ENCODE data around the gene PRKACB. TPM values are rescaled to one million over a fixed set of nuclear protein-coding genes. Genes with fewer than 3 reads are reported as not detected.
"Not testable (repeated sequence)": the region's sequence is repeated elsewhere in the genome, so short reads cannot be mapped to it uniquely, and the experiment has no call there.

PRKACB gene
- total RNA-seq, 3 donors from 2014 or later (not counting 1 experiment from before 2014, with no cell fraction given) = 111 to 148 (median 140) TPM

DNA sequence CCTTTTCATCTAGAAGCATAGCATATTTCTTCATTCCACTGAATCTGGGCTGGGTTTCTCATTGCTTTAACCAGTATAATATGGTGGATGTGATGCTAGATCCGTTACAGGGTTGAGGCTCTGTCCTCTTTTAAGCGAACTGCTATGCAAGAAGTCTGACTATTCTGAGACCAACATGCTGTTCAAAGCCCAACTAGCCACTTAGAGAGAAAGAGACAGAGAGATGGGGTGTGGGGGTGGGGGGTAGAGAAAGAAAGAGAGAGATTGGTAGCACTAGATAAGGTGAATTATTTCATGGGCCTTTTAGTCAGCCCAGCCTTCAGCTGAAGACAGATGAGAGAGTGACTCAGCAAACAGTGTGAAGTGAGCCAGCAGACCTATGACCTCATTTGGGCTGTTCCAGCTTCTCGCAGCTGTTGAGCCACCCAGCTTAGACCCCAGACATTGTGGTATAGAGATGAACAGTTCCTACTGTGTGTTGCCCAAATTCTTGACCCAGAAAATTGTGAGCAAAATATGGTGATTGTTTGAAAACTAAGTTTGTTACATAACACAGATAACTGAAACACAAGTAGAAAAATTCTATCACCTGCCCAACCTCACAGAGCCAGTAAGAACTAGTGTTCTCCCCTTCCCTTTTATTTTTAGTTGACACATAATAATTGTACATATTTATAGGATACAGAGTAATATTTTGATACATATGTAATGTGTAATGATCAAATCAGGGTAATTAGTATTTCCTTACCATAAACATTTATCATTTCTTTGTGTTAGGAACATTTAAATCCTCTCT lies 40.7 kb upstream of the PRKACB start:
- H3K27ac ChIP-seq (ENCODE audit: low read length) = no peak overlapping the region
- 74% methylated on average over 3 of the region's 3 CpGs for WGBS (ENCODE audit: insufficient coverage)
- ATAC-seq (peak; percentile 73 to 98 (median 74)), DNase-seq (no peak)
- intact Hi-C loops (cut with micrococcal nuclease) = no loop called here
- H3K4me1 ChIP-seq (ENCODE audit: control insufficient read depth, insufficient read depth, low read length) = no peaks in the 10 kb centered on the region
- no peaks in the 10 kb centered on the region for H3K36me3 ChIP-seq (ENCODE audit: control insufficient read depth, insufficient read depth, low read length)
- H3K27me3 Mint-ChIP-seq (ENCODE audit: low read depth in 2 of 2) = no peaks in the 10 kb centered on the region
- no peak for TF ChIP-seq CTCF (IDR thresholded peaks at IDR 0.05)
- no peak overlapping the region for H3K4me3 Mint-ChIP-seq
- H3K27ac Mint-ChIP-seq = peak overlapping the region in 1 of 2 donors; percentile 29
- no peaks in the 10 kb centered on the region for H3K9me3 Mint-ChIP-seq
- H3K4me1 Mint-ChIP-seq = peaks cover 0 to 11% of the 10 kb centered on the region in 2 donors
- no peaks in the 10 kb centered on the region for H3K27me3 ChIP-seq (ENCODE audit: control insufficient read depth, insufficient read depth, low read length)
- H3K4me3 ChIP-seq (ENCODE audit: low read length) = no peak overlapping the region
- no peaks in the 10 kb centered on the region for H3K36me3 Mint-ChIP-seq
- no peaks in the 10 kb centered on the region for H3K9me3 ChIP-seq (ENCODE audit: control insufficient read depth, insufficient read depth, low read length)

DNA sequence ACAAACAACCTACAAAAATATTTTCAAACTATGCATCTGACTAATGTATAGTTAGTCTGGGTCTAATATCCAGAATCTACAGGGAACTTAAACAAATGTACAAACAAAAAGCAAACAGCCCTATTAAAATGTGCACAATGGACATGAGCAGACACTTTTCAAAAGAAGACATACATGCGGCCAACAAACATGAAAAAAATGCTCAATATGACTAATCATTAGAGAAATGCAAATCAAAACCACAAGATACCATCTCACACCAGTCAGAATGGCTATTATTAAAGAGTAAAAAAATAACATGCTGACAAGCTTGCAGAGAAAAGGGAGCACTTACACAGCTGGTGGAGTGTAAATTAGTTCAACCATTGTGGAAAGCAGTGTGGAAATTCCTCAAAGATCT lies 36.5 kb upstream of the PRKACB start:
- H3K27ac ChIP-seq (ENCODE audit: low read length); H3K4me1 ChIP-seq (ENCODE audit: control insufficient read depth, insufficient read depth, low read length); H3K9me3 Mint-ChIP-seq; H3K4me3 Mint-ChIP-seq; ATAC-seq; H3K27ac Mint-ChIP-seq; H3K27me3 Mint-ChIP-seq (ENCODE audit: low read depth in 2 of 2); H3K36me3 Mint-ChIP-seq; H3K27me3 ChIP-seq (ENCODE audit: control insufficient read depth, insufficient read depth, low read length); H3K4me3 ChIP-seq (ENCODE audit: low read length); H3K9me3 ChIP-seq (ENCODE audit: control insufficient read depth, insufficient read depth, low read length); intact Hi-C loops (cut with micrococcal nuclease); DNase-seq; H3K36me3 ChIP-seq (ENCODE audit: control insufficient read depth, insufficient read depth, low read length): not testable (repeated sequence)
- WGBS (ENCODE audit: insufficient coverage) = 70% methylated on average over 1 of the region's 1 CpG
- H3K4me1 Mint-ChIP-seq = peaks cover 0 to 16% of the 10 kb centered on the region in 2 donors

DNA sequence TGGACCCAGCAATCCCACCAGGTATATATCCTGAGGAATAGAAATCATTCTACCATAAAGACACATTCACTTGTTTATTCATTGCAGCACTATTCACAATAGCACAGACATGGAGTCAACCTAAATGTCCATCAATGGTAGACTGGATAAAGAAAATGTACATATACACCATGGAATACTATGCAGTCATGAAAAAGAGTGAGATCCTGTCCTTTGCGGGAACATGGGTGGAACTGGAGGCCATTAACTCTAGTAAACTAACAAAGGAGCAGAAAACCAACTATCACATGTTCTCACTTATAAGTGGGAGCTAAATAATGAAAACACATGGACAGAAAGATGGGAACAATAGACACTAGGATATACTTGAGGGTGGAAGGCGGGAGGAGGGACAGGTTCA lies 36.1 kb upstream of the PRKACB start:
- DNase-seq = no peak
- no peak overlapping the region for H3K27ac Mint-ChIP-seq
- peaks cover 0 to 15% of the 10 kb centered on the region in 2 donors for H3K4me1 Mint-ChIP-seq
- H3K9me3 ChIP-seq (ENCODE audit: control insufficient read depth, insufficient read depth, low read length) = no peaks in the 10 kb centered on the region
- H3K27me3 Mint-ChIP-seq (ENCODE audit: low read depth in 2 of 2) = no peaks in the 10 kb centered on the region
- ATAC-seq = no peak
- H3K9me3 Mint-ChIP-seq = no peaks in the 10 kb centered on the region
- no CpG with 5 or more reads among the region's 2 CpGs for WGBS (ENCODE audit: insufficient coverage)
- H3K36me3 Mint-ChIP-seq = no peaks in the 10 kb centered on the region
- H3K4me3 Mint-ChIP-seq = no peak overlapping the region
- H3K4me1 ChIP-seq (ENCODE audit: control insufficient read depth, insufficient read depth, low read length) = no peaks in the 10 kb centered on the region
- no peak for TF ChIP-seq CTCF (IDR thresholded peaks at IDR 0.05)
- H3K27me3 ChIP-seq (ENCODE audit: control insufficient read depth, insufficient read depth, low read length) = no peaks in the 10 kb centered on the region
- intact Hi-C loops (cut with micrococcal nuclease) = no loop called here
- no peak overlapping the region for H3K27ac ChIP-seq (ENCODE audit: low read length)
- no peak overlapping the region for H3K4me3 ChIP-seq (ENCODE audit: low read length)
- no peaks in the 10 kb centered on the region for H3K36me3 ChIP-seq (ENCODE audit: control insufficient read depth, insufficient read depth, low read length)

DNA sequence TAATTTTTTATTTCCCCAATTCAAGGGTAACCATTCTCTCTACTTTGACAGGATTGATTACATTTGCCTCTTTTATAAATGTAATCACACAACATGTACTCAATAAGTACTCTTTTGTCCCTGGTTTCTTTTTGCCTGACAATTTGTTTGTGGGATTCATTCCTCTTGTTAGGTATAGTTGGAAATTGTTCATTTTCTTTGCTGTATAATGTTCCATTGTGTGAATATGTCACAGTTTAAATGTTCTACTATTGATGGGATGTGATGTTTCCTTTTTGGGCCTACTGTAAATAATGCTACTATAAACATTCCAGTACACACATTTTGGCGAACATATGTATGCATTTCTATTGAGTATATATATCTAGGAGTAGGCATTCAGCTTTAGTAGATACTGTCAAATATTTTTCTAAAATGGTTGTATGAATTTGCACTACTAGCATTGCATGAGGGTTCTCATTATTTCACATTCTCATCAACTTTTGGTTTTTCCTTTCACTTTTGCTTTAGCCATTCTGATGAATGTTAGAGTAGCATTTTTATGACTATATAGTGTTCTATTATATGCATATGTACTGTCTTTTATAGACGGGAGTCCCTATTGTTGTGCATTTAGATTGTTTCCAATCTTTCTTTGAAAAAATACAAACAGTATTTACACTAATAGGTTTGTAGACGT lies 35.0 kb upstream of the PRKACB start:
- DNase-seq (no peak), ATAC-seq (no peak)
- Mint-ChIP-seq H3K9me3 (no peaks in the 10 kb centered on the region), H3K27ac (no peak overlapping the region), H3K4me1 (peaks cover 0 to 6% of the 10 kb centered on the region in 2 donors), H3K36me3 (no peaks in the 10 kb centered on the region), H3K27me3 (ENCODE audit: low read depth in 2 of 2) (no peaks in the 10 kb centered on the region), H3K4me3 (no peak overlapping the region)
- intact Hi-C loops (cut with micrococcal nuclease) = no loop called here
- no peaks in the 10 kb centered on the region for H3K27me3 ChIP-seq (ENCODE audit: control insufficient read depth, insufficient read depth, low read length)
- H3K4me3 ChIP-seq (ENCODE audit: low read length) = no peak overlapping the region
- no peaks in the 10 kb centered on the region for H3K36me3 ChIP-seq (ENCODE audit: control insufficient read depth, insufficient read depth, low read length)
- no CpG with 5 or more reads among the region's 3 CpGs for WGBS (ENCODE audit: insufficient coverage)
- H3K27ac ChIP-seq (ENCODE audit: low read length) = no peak overlapping the region
- no peak for TF ChIP-seq CTCF (IDR thresholded peaks at IDR 0.05)
- no peaks in the 10 kb centered on the region for H3K4me1 ChIP-seq (ENCODE audit: control insufficient read depth, insufficient read depth, low read length)
- H3K9me3 ChIP-seq (ENCODE audit: control insufficient read depth, insufficient read depth, low read length) = no peaks in the 10 kb centered on the region
